Muscle of leg (tissue), 11 donors: ENCODE results near the gene KPNA1. TPM values are rescaled to one million over a fixed set of nuclear protein-coding genes. Genes with fewer than 3 reads are reported as not detected.

Source experiments
- DNase-seq: peaks from one replicate; pipeline ENCODE4 v3.0.0; 2013
- H3K27ac ChIP-seq: one replicate; pipeline ENCODE4 v1.5.1; 2013; ENCODE audit warnings: mild to moderate bottlenecking, low read length, control low read depth
- H3K27me3 ChIP-seq: one replicate; pipeline ENCODE4 v1.6.1; 2013; ENCODE audit warnings: low read length; ENCODE audit not compliant: control insufficient read depth, insufficient read depth
- H3K36me3 ChIP-seq: one replicate; pipeline ENCODE4 v1.6.1; 2013; ENCODE audit warnings: low read length; ENCODE audit not compliant: control insufficient read depth, insufficient read depth
- H3K4me1 ChIP-seq: one replicate; pipeline ENCODE4 v1.6.1; 2013; ENCODE audit warnings: low read length; ENCODE audit not compliant: control insufficient read depth, insufficient read depth
- H3K4me3 ChIP-seq: one replicate; pipeline ENCODE4 v1.5.1; 2013; ENCODE audit warnings: low read length, control low read depth
- H3K9me3 ChIP-seq: replicated peaks from 2 replicates; pipeline ENCODE4 v1.6.1; 2013; ENCODE audit warnings: low read depth, low read length; ENCODE audit not compliant: control insufficient read depth
- WGBS: methylation state at CpG from one replicate; pipeline ENCODE4 v1.1.5; 2013; ENCODE audit warnings: missing lambda C conversion rate; ENCODE audit not compliant: insufficient coverage; 5-methylcytosine and 5-hydroxymethylcytosine counted together
- polyA plus RNA-seq, 8 donors: library from polyadenylated mRNA; unstranded; fragments of 120-200 nt; gene quantifications; one replicate each; pipeline versions ENCODE4 v1.2.1 to v1.2.3, GENCODE V29; 2013; ENCODE audit warnings: inconsistent platforms in 1 of 8, low replicate concordance in 1 of 8; ENCODE audit not compliant: insufficient read length in 8 of 8, insufficient read depth in 1 of 8
- total RNA-seq: library from RNA; stranded (reverse); fragments of 120-200 nt; gene quantifications from one replicate; pipeline ENCODE4 v1.2.4, GENCODE V29; 2013

KPNA1 gene
- total and polyA plus RNA-seq, 9 donors = 22.7 to 44.2 (median 35.2) TPM

DNA sequence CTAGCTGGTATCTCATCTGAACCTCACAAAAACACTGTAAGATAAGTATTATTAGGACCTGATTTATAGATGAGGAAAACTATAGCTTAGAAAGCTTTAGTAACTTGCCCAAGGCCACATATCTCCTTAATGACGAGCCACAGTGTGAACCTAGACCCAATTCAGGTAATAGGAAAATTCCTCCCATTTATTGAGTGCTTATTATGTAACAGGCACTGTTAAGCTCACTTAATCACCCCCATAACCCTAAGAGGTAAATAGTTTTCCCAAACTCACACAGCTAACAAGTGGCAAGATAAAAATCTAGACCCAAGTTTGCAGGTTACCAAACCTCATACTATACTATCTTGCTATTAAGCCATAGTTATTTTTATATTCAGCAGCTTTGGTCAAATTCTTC is 106.8 kb downstream of the KPNA1 start:
- H3K9me3 ChIP-seq = no peaks in the 10 kb centered on the region
- no peak for DNase-seq
- H3K27ac ChIP-seq = no peak overlapping the region
- 80% methylated on average over 1 of the region's 1 CpG for WGBS
- no peaks in the 10 kb centered on the region for H3K27me3 ChIP-seq
- no peaks in the 10 kb centered on the region for H3K4me1 ChIP-seq
- H3K36me3 ChIP-seq = peaks cover 13% of the 10 kb centered on the region
- no peak overlapping the region for H3K4me3 ChIP-seq

DNA sequence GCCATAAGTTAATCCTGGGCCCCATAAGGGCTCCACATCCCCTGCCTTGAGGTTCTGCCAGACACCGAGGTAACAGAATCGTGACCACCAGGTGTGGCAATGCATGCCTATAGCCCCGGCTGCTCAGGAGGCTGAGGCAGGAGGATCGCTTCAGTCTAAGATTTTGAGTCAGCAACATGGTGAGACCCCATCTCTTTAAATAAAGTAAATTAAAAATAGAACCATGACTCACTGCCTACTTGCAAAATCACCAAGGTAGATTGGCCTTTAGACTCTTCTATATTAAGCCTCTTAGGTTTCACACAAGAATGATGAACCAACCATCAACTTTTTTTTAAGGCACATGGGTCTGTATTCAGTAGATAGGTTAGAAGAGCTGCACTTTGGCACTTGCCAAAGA is 108.5 kb downstream of the KPNA1 start:
- no peaks in the 10 kb centered on the region for H3K27me3 ChIP-seq
- H3K4me1 ChIP-seq = no peaks in the 10 kb centered on the region
- no peaks in the 10 kb centered on the region for H3K9me3 ChIP-seq
- H3K27ac ChIP-seq = no peak overlapping the region
- WGBS = 70% methylated on average over 2 of the region's 4 CpGs
- no peak for DNase-seq
- peaks cover 15% of the 10 kb centered on the region for H3K36me3 ChIP-seq
- H3K4me3 ChIP-seq = no peak overlapping the region

DNA sequence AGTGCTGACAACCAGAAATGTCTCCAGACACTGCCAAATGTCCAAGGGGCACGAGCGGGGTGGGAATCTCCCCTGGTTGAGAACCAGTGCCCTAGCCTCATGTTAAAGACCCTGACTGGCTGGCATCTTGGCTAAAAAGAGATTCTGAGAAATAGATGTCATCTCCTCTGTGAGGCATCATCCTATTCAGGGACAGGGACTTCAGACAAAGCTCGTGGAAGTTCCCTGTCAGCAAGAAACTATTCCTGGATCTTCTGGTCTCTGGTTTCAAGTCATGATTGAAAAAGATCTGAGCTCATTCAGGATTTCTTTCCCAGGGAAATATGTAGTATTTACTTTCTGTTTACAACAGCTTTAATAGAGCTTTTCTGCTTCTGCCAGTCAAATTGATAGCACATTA is 109.7 kb downstream of the KPNA1 start:
- H3K9me3 ChIP-seq = no peaks in the 10 kb centered on the region
- H3K4me3 ChIP-seq = no peak overlapping the region
- WGBS = 69% methylated on average over 3 of the region's 3 CpGs
- peaks cover 13% of the 10 kb centered on the region for H3K36me3 ChIP-seq
- H3K4me1 ChIP-seq = no peaks in the 10 kb centered on the region
- no peak overlapping the region for H3K27ac ChIP-seq
- H3K27me3 ChIP-seq = no peaks in the 10 kb centered on the region
- peak; percentile 16 for DNase-seq

DNA sequence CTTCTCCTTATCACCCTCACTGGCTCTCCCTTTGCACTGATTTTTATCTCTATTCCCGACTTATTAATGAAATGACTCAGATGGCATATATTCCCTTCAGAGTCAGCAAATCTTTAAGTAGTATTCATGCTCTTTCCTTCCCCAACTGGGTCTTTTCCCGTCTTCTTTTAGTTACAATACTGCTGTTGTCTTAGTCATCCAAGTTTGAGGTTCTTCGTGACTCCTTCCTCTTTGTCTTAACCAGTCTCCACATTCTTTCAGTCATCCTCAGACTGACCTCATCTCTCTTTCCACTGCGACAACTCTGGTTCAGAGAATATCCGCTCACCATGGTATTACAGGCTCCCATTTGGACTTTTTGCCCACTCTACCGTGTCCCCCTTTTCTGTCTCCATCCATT is 111.2 kb downstream of the KPNA1 start:
- Histone ChIP-seq H3K36me3 (peaks cover 9% of the 10 kb centered on the region), H3K27ac (no peak overlapping the region), H3K4me1 (no peaks in the 10 kb centered on the region), H3K9me3 (no peaks in the 10 kb centered on the region), H3K4me3 (no peak overlapping the region), H3K27me3 (no peaks in the 10 kb centered on the region)
- DNase-seq = no peak
- WGBS = 96% methylated on average over 6 of the region's 6 CpGs

DNA sequence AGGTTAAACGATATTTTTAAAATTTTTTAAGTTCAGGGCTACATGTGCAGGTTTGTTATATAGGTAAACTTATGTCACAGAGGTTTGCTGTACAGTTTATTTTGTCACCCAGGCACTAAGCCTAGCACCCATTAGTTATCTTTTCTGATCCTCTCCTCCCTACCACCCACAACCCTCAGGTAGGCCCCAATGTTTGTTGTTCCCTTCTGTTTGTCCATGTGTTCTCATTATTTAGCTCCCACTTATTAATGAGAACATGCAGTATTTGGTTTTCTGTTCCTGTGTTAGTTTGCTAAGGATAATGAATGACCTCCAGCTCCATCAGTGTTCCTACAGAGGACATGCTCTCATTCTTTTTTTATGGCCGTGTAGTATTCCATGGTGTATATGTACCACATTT is 115.8 kb downstream of the KPNA1 start:
- Histone ChIP-seq H3K27ac (no peak overlapping the region), H3K4me3 (no peak overlapping the region), H3K9me3 (no peaks in the 10 kb centered on the region), H3K36me3 (peaks cover 6% of the 10 kb centered on the region), H3K27me3 (no peaks in the 10 kb centered on the region), H3K4me1 (no peaks in the 10 kb centered on the region)
- no peak for DNase-seq
- no CpG with 5 or more reads among the region's 2 CpGs for WGBS

DNA sequence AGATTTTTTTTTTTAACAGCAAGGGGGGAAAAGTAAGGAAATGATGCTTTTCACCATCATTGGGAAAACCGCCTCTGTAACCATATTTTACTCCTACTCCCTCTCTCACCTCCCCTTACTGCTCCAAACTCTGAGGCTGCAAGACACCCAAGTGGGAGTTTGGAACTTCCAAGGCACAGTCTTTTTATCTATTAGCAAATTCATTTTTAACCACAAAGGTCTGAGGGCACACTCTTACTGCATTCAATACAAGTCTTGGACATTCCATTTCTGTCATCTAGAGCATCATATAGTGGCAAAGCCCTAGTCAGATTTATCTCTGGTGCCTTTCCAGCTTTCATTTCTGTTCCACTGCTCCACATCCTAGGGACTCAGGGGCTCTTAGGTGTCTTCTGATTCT is 117.5 kb downstream of the KPNA1 start:
- DNase-seq = no peak
- no peak overlapping the region for H3K27ac ChIP-seq
- no peaks in the 10 kb centered on the region for H3K27me3 ChIP-seq
- no peaks in the 10 kb centered on the region for H3K4me1 ChIP-seq
- H3K4me3 ChIP-seq = no peak overlapping the region
- no CpG with 5 or more reads among the region's 1 CpG for WGBS
- H3K9me3 ChIP-seq = no peaks in the 10 kb centered on the region
- no peaks in the 10 kb centered on the region for H3K36me3 ChIP-seq

DNA sequence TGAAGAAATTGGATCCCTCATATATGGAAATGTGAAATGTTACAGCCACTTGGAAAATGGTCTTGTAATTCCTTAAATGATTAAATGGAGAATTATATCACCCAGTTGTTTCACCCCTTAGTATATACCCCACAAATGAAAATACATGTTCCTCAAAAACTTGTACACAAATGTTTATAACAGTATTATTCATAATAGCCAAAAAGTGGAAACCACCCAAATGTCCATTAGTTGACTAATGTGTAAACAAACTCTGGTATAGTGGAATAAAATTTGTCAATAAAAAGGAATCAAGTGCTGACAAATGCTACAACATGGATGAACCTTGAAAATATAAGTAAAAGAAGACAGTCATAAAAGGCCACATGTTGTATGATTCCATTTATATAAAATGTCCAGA is 118.2 kb downstream of the KPNA1 start:
- Histone ChIP-seq H3K4me3 (no peak overlapping the region), H3K27me3 (no peaks in the 10 kb centered on the region), H3K36me3 (no peaks in the 10 kb centered on the region), H3K27ac (no peak overlapping the region), H3K4me1 (no peaks in the 10 kb centered on the region), H3K9me3 (no peaks in the 10 kb centered on the region)
- no peak for DNase-seq

DNA sequence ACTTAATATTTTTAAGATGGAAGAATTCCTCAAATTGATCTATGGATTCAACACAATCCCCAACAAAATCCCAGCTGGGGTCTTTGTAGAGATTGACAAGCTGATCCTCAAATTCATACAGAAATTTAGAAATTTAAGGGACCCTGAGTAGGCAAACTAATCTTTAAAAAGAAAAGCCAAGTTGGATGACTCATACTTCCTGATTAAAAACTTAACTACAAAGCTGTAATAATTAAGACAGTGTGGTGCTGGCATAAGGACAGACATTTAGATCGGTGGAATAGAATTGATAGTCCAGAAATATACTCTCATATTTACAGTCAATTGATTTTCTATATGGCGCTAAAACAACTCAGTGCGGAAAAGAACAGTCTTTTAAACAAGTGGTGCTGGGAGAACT is 119.2 kb downstream of the KPNA1 start:
- H3K27ac ChIP-seq = no peak overlapping the region
- no peaks in the 10 kb centered on the region for H3K4me1 ChIP-seq
- no peak for DNase-seq
- no CpG with 5 or more reads among the region's 3 CpGs for WGBS
- no peaks in the 10 kb centered on the region for H3K9me3 ChIP-seq
- no peaks in the 10 kb centered on the region for H3K36me3 ChIP-seq
- H3K27me3 ChIP-seq = no peaks in the 10 kb centered on the region
- no peak overlapping the region for H3K4me3 ChIP-seq

DNA sequence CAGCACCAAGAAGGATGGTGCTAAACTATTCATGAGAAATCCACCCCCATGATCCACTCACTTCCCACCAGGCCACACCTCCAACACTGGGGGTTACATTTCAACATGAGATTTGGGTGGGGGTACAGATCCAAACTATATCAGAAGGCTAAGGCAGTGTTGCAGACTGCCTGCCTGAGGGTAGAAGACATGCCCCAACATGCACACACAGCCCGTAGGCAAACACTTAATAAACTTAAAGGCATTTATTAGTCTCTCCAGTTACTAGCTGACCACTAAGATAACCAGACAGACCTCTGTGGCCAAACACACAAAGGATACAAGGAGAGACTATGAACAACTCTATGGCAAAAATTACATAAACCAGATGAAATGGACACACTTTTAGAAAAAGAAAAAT is 120.6 kb downstream of the KPNA1 start:
- Histone ChIP-seq H3K36me3 (no peaks in the 10 kb centered on the region), H3K4me1 (no peaks in the 10 kb centered on the region), H3K4me3 (no peak overlapping the region), H3K9me3 (no peaks in the 10 kb centered on the region), H3K27ac (no peak overlapping the region), H3K27me3 (no peaks in the 10 kb centered on the region)
- DNase-seq = no peak
- WGBS = no CpG with 5 or more reads among the region's 1 CpG

DNA sequence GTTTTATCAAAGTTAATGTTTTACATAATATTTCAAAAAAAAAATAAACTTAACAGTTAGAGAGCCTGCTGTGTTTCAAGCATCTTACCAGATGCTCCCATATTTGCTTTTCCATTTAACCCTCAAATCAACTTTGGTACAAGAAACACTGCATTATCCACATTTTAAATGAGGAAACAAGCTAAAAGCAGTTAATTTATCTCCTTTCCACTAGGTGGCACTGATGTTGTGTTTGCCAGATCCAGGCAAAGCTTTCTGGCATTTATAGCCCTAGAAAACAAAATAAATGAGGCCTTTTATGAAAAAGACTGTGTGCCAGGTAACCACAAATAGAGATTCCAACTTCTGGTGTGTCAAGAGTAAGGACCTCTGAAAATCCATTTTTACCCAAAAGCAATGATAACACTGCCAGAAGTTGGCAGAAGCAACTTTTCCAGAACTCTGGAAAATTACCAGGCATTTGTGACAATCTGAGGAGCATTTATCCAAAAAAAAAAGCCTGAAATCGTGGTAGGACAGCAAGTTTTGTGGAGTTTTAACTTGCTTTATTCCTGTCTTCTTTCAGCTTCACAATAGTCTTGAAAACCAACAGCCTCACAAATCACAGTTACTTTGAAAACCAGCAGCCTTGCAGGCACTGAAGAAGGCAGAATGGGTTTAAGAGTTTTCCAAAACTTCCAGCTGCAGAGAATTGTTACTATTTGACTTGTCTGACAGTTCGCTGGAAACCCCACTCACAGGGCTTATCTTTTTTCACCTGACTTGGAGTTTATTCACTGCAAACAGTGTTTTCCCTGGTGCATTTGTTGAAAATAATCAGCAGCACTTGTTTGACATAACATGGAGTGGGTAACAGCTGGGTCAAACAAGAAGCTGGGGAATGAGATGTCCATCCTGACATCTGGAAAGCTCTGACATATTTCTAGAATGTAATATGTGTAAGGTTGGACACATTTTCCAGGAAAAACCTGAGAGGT is 121.6 kb downstream of the KPNA1 start:
- no CpG with 5 or more reads among the region's 2 CpGs for WGBS
- Histone ChIP-seq H3K27ac (no peak overlapping the region), H3K9me3 (no peaks in the 10 kb centered on the region), H3K4me3 (no peak overlapping the region), H3K36me3 (no peaks in the 10 kb centered on the region), H3K27me3 (no peaks in the 10 kb centered on the region), H3K4me1 (no peaks in the 10 kb centered on the region)
- DNase-seq = peak; percentile 49
